Esophagus squamous epithelium (tissue), 5 donors: ENCODE measurements around the gene GRK6. TPM values are rescaled to one million over a fixed set of nuclear protein-coding genes. Genes with fewer than 3 reads are reported as not detected.
"Not testable (repeated sequence)": the region's sequence is repeated elsewhere in the genome, so short reads cannot be mapped to it uniquely, and the experiment has no call there.

Source experiments
- DNase-seq: peaks from one replicate; lab custom pipeline; 2025; lab: John Stamatoyannopoulos, UW
- H3K27ac ChIP-seq, 4 donors: fragments of 200-600 bp; sonication (generic); one replicate each; pipeline ENCODE4 v1.5.1; 2016 to 2019; ENCODE audit warnings: mild to moderate bottlenecking in 1 of 4
- H3K27me3 ChIP-seq, 4 donors: fragments of 200-600 bp; sonication (generic); 1 replicate in 3 of 4; 2 replicates in 1 of 4; pipeline versions ENCODE4 v1.5.1 to v1.6.0; 2017 to 2021; ENCODE audit warnings: antibody characterized with exemption in 1 of 4
- H3K36me3 ChIP-seq, 3 donors: fragments of 200-600 bp; sonication (generic); one replicate each; pipeline ENCODE4 v1.5.1; 2016 to 2019
- H3K4me1 ChIP-seq, 3 donors: fragments of 200-600 bp; sonication (generic); one replicate each; pipeline ENCODE4 v1.5.1; 2017 to 2019
- H3K4me3 ChIP-seq, 4 donors: fragments of 200-600 bp; sonication (generic); 1 replicate in 3 of 4; 2 replicates in 1 of 4; pipeline ENCODE4 v1.5.1; 2016 to 2019; ENCODE audit warnings: mild to moderate bottlenecking in 2 of 4, moderate library complexity in 1 of 4
- H3K9me3 ChIP-seq, 3 donors: fragments of 200-600 bp; sonication (generic); one replicate each; pipeline ENCODE4 v1.5.1; 2016 to 2019
- POLR2A ChIP-seq, 4 donors: fragments of 450-650 bp; IDR thresholded peaks; one replicate each; pipeline ENCODE4 v1.6.1; 2017; ENCODE audit warnings: antibody characterized with exemption in 4 of 4, mild to moderate bottlenecking in 4 of 4, moderate library complexity in 3 of 4
- WGBS, 2 donors: methylation state at CpG; one replicate each; pipeline ENCODE4 v1.1.5; 2018; 5-methylcytosine and 5-hydroxymethylcytosine counted together
- intact Hi-C: fragments of 100-400 bp; cut with DNase I; formaldehyde crosslinking; loops from one replicate; pipeline ENCODE4 v1.15.0; 2022
- total RNA-seq, 4 donors: library from RNA; depleted of rRNA; stranded (reverse); fragments of >200 nt; gene quantifications; one replicate each; pipeline ENCODE4 v1.1.0, GENCODE V29; 2016
- TF ChIP-seq, protein P1 (sequence below), 6 experiments: fragments of 450-650 bp in 4 of 6; fragments of 200-600 bp in 2 of 6; sonication (generic) in 2 of 6; IDR thresholded peaks; one replicate each; pipeline ENCODE4 v1.5.1; 2016 to 2019; ENCODE audit warnings: antibody characterized with exemption in 6 of 6, mild to moderate bottlenecking in 4 of 6, moderate library complexity in 4 of 6
- donor health status: DM: yes; HTN: yes; CAD: no.

The GRK6 gene
- total RNA-seq, 4 donors from 2014 or later: 24.6 to 39.7 (median 29.5) TPM

DNA sequence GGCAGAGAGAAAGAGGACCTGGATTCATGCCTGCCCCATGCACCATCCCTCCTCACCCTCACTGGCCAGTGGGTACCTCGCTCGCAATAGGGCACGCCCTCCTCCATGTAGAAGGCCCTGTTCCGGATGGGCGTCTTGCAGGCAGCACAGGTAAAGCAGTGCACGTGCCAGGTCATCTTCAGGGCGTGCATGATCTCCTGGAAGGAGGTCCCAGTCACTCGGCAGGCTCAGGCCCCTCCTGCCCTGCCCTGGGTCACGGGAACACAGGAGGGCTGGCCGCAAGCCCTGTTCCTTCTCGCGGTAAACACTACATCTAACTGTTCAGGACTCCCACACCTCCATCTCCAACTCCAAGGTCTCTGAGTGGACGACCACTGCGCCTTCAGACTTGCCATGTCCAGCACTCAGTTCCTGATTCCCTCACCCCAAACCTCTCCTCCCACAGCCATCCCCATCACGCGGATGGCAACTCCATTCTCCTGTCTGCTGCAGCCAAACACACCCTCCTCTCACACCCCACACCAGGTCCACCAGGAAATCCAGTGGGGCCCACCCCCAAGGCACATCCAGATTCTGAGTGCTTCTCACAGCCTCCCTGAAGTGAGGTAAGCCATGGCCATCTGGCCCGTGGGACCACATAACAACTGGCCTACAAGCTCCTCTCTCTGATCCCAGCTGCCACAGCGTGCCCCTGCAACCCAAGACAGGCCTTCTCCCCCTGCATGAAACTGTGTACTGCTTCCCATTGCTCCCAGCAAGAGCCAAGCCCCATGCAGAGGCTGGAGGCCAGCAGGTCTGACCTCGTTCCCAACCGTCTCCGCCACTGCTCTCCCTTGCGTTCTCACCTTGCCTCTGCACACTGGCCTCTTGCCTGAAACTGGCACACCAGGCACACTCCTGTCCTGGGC, 57.8 kb downstream of the GRK6 start:
- intact Hi-C loops: no loop called here
- WGBS, 2 donors: 66 to 72% methylated on average over 14 to 15 of the region's 22 CpGs
- no peak overlapping the region for H3K4me3 ChIP-seq
- H3K4me1 ChIP-seq: peaks cover 4 to 33% (median 10%) of the 10 kb centered on the region in 3 donors
- peaks cover 15 to 68% (median 21%) of the 10 kb centered on the region in 3 donors for H3K36me3 ChIP-seq
- DNase-seq: no peak
- no peaks in the 10 kb centered on the region for H3K27me3 ChIP-seq
- peak overlapping the region in 2 of 4 donors; percentile 4 to 19 for H3K27ac ChIP-seq
- H3K9me3 ChIP-seq: no peaks in the 10 kb centered on the region
- TF ChIP-seq, protein P1, sequence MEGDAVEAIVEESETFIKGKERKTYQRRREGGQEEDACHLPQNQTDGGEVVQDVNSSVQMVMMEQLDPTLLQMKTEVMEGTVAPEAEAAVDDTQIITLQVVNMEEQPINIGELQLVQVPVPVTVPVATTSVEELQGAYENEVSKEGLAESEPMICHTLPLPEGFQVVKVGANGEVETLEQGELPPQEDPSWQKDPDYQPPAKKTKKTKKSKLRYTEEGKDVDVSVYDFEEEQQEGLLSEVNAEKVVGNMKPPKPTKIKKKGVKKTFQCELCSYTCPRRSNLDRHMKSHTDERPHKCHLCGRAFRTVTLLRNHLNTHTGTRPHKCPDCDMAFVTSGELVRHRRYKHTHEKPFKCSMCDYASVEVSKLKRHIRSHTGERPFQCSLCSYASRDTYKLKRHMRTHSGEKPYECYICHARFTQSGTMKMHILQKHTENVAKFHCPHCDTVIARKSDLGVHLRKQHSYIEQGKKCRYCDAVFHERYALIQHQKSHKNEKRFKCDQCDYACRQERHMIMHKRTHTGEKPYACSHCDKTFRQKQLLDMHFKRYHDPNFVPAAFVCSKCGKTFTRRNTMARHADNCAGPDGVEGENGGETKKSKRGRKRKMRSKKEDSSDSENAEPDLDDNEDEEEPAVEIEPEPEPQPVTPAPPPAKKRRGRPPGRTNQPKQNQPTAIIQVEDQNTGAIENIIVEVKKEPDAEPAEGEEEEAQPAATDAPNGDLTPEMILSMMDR (IDR thresholded peaks at IDR 0.05): no peak
- no peak for TF ChIP-seq POLR2A (IDR thresholded peaks at IDR 0.05)

DNA sequence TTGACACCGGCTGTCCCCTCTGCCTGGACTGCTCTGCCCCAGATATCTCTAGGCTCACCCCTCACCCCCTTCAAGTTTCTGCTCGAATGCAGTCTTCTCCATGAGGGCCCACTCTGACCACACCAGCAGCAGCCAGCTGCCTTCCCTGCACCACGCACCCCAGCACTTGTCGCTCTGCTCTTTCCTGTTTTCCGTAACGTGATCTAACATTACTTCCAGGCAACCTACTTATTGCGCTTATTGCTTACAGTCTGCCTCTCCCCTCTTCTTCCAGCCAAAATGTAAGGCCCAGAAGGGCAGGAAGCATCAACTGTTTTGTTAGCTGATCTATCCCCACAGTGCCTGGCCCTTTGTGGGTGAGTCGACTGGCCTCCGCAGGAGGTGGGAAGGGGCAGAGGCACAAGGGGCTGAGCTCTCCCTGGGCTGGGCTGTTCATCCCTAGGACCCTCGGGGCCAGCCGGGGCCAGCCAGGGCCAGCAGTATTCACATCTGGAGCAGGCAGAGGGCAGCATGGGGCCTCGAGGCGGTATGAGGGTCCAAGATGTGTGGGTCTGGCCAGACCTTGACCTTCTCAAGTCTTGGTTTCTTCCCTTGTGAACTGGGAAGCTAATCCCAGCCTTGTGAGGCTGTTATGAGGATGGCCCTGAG, 58.5 kb downstream of the GRK6 start:
- intact Hi-C loops: no loop called here
- H3K36me3 ChIP-seq: peaks cover 15 to 76% (median 24%) of the 10 kb centered on the region in 3 donors
- no peak for DNase-seq
- peaks cover 0 to 25% (median 2%) of the 10 kb centered on the region in 3 donors for H3K4me1 ChIP-seq
- TF ChIP-seq POLR2A (IDR thresholded peaks at IDR 0.05): no peak
- TF ChIP-seq, protein P1 (IDR thresholded peaks at IDR 0.05): no peak
- whole genome bisulfite sequencing, 2 donors: 74 to 79% methylated on average over 7 to 12 of the region's 13 CpGs
- H3K4me3 ChIP-seq: no peak overlapping the region
- H3K27me3 ChIP-seq: no peaks in the 10 kb centered on the region
- no peaks in the 10 kb centered on the region for H3K9me3 ChIP-seq
- peak overlapping the region in 1 of 4 donors; percentile 19 for H3K27ac ChIP-seq

DNA sequence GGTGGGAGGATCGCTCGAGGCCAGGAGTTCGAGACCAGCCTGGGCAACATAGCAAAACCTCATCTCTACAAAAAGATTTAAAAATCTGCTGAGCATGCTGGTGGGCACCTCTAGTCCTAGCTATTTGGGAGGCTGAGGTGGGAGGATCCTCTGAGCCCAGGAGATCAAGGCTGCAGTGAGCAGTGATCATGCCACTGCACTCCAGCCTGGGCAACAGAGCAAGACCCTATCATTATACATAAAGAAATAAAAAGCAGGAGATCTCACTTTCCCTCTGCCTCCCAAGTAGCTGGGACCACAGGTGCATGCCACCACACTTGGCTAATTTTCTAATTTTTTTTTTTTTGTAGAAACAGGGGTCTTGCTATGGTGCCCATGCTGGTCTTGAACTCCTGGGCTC, 59.3 kb downstream of the GRK6 start:
- no CpG with 5 or more reads among the region's 3 CpGs for WGBS, 2 donors
- peaks cover 0 to 23% (median 0%) of the 10 kb centered on the region in 3 donors for H3K4me1 ChIP-seq
- H3K27ac ChIP-seq: peak overlapping the region in 1 of 4 donors; percentile 3

DNA sequence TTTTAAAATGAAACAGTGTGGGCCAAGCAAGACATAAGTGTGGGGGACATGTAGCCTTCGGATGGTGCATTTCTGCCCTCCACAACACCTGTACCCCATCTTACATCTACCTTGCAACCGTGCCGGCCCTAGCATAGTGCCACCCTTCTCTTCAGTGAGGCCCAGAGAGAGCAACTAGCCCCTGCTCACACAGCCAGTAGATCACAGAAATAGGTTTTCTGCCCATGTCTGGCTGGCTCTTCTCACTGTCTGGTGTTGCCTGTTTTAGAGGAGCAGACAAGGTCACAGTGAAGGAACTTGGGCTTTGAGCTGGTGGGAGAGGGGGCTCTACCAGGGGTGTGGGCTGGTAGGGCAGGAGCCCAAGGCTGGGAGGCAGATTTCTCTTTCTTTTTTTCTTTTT, 59.8 kb downstream of the GRK6 start:
- DNase-seq: no peak
- Histone ChIP-seq H3K4me1 (peaks cover 0 to 23% (median 0%) of the 10 kb centered on the region in 3 donors), H3K27ac (no peak overlapping the region), H3K9me3 (no peaks in the 10 kb centered on the region), H3K27me3 (no peaks in the 10 kb centered on the region), H3K4me3 (no peak overlapping the region), H3K36me3 (peaks cover 19 to 88% (median 24%) of the 10 kb centered on the region in 3 donors)
- TF ChIP-seq, protein P1 (IDR thresholded peaks at IDR 0.05): no peak
- no peak for TF ChIP-seq POLR2A (IDR thresholded peaks at IDR 0.05)
- WGBS, 2 donors: 88 to 92% methylated on average over 3 of the region's 3 CpGs
- intact Hi-C loops: no loop called here

More for the DNA sequence above, 59.3 kb downstream of the GRK6 start:
- H3K27me3 ChIP-seq, intact Hi-C loops, H3K4me3 ChIP-seq, DNase-seq, H3K9me3 ChIP-seq: not testable (repeated sequence)
- peaks cover 16 to 83% (median 24%) of the 10 kb centered on the region in 3 donors for H3K36me3 ChIP-seq

DNA sequence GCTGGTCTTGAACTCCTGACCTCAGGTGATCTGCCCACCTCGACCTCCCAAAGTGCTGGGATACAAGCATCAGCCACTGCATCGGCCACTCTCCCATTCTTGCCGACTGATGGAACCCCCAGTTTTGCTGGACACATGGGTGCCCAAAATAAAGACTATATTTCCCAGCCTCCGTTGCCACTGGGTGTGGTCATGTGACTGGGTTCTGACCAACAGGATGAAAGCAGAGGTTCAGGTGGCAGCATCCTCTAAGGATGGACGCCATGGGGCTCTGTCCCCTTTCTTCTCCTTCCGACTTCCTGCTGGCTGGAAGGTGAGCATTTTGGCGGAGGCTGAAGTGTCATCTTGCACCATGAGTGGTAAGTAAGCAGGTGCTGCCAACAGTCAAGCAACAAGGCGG, 60.7 kb downstream of the GRK6 start:
- no peak overlapping the region for H3K27ac ChIP-seq
- WGBS, 2 donors: 86 to 100% methylated on average over 1 to 7 of the region's 8 CpGs
- H3K27me3 ChIP-seq: no peaks in the 10 kb centered on the region
- TF ChIP-seq, protein P1 (IDR thresholded peaks at IDR 0.05): no peak
- TF ChIP-seq POLR2A (IDR thresholded peaks at IDR 0.05): no peak
- H3K4me1 ChIP-seq: peaks cover 0 to 27% (median 2%) of the 10 kb centered on the region in 3 donors
- no peaks in the 10 kb centered on the region for H3K9me3 ChIP-seq
- intact Hi-C loops: no loop called here
- H3K36me3 ChIP-seq: peaks cover 19 to 91% (median 24%) of the 10 kb centered on the region in 3 donors
- no peak for DNase-seq
- no peak overlapping the region for H3K4me3 ChIP-seq
